Measurements from ENCODE around the gene PRR36.
A peak's percentile ranks its signal among the peaks of the same experiment; 100 is the strongest.

The PRR36 gene

GRCh38 chr19:7858109-7858770, 15.9 kb downstream of the PRR36 start:
- DNase-seq, result no peak

- DNase-seq, result no peak
Observed at GRCh38 chr19:7857727-7858108, 16.5 kb downstream of the PRR36 start.

GRCh38 chr19:7856679-7857663, 17.2 kb downstream of the PRR36 start:
- no peak for DNase-seq

GRCh38 chr19:7856109-7856591, 18.0 kb downstream of the PRR36 start:
- no peak for DNase-seq

- no peak for DNase-seq
Observed at GRCh38 chr19:7855426-7856108, 18.6 kb downstream of the PRR36 start.

- no peak for DNase-seq
Observed at GRCh38 chr19:7853770-7854128, 20.4 kb downstream of the PRR36 start.

GRCh38 chr19:7852851-7853769, 21.1 kb downstream of the PRR36 start:
- DNase-seq, result peak; percentile 63 to 70

GRCh38 chr19:7851623-7852500, 22.3 kb downstream of the PRR36 start:
- no peak for DNase-seq

GRCh38 chr19:7850945-7851622, 23.1 kb downstream of the PRR36 start:
- no peak for DNase-seq

- no peak for DNase-seq
Observed at GRCh38 chr19:7850000-7850813, 24.0 kb downstream of the PRR36 start.

GRCh38 chr19:7849631-7849999, 24.6 kb downstream of the PRR36 start:
- DNase-seq, result no peak

GRCh38 chr19:7848779-7849457, 25.3 kb downstream of the PRR36 start:
- no peak for DNase-seq

- no peak for DNase-seq
Observed at GRCh38 chr19:7847664-7848063, 26.5 kb downstream of the PRR36 start.

- no peak for DNase-seq
Observed at GRCh38 chr19:7846155-7846646, 28.0 kb downstream of the PRR36 start.

- no peak for DNase-seq
Observed at GRCh38 chr19:7845390-7846154, 28.6 kb downstream of the PRR36 start.

GRCh38 chr19:7844951-7845350, 29.2 kb downstream of the PRR36 start:
- no peak for DNase-seq

GRCh38 chr19:7844405-7844804, 29.8 kb downstream of the PRR36 start:
- DNase-seq, result no peak

GRCh38 chr19:7843521-7843920, 30.7 kb downstream of the PRR36 start:
- no peak for DNase-seq
